Measurements from ENCODE around the gene CHST15.

GRCh38 chr10:124094419-124094785 is 1.0 kb upstream of the CHST15 start:
- TF ChIP-seq POLR2A (IDR thresholded peaks at IDR 0.05), result no peak
- TF ChIP-seq CTCF (IDR thresholded peaks at IDR 0.05), result no peak
